Inferior parietal cortex (tissue), 1 donor: ENCODE results near the gene TEX2.
"Not testable (repeated sequence)": the region's sequence is repeated elsewhere in the genome, so short reads cannot be mapped to it uniquely, and the experiment has no call there.

ENCODE experiments used
- DNase-seq: peaks from one replicate; pipeline ENCODE4 v3.0.0-alpha.2; 2016; ENCODE audit errors: extremely low spot score

The TEX2 gene

DNA sequence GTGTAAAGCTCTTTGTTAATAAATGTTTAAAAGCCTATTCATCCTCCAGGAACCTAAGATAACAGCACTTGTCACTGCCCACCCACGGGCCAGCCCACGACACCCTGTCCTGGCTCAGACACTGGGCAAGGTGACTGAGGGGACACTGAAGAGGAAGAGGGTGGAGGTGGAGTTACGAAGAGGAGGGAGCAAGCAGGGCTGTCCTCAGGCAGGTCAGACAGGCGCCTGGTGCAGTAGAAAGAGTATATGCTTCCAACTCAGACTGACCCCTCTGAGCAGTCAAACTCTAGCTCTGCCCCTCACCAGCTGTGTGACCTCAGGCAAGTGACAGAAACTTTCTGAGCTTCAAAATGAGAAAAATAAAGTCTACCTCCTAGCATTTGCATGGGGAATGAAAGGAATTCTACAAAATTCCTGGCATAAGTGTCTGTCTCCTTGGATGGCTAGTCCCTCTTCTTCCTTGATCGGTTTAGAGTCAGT is 22.8 kb downstream of the TEX2 start:
- no peak for DNase-seq

DNA sequence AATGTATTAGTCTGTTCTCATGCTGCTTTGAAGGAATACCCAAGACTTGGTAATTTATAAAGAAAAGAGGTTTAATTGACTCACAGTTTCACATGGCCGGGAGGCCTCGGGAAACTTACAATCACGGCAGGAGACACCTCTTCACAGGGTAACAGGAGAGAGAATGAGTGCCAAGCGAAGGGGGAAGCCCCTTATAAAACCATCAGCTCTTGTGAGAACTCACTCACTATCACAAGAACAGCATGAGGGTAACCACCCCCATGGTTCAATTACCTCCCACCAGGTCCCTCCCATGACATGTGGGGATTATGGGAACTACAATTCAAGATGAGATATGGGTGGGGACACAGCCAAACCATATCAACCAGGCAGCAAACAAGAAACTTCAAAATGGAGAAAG is 24.6 kb downstream of the TEX2 start:
- not testable (repeated sequence) for DNase-seq

GRCh38 chr17:64236827-64237403 is 26.1 kb downstream of the TEX2 start:
- DNase-seq, result no peak

- no peak for DNase-seq
Measured at GRCh38 chr17:64234961-64235360, 28.1 kb downstream of the TEX2 start.

GRCh38 chr17:64232466-64233262 is 30.4 kb downstream of the TEX2 start:
- no peak for DNase-seq

GRCh38 chr17:64231567-64232141 is 31.4 kb downstream of the TEX2 start:
- DNase-seq, result no peak

DNA sequence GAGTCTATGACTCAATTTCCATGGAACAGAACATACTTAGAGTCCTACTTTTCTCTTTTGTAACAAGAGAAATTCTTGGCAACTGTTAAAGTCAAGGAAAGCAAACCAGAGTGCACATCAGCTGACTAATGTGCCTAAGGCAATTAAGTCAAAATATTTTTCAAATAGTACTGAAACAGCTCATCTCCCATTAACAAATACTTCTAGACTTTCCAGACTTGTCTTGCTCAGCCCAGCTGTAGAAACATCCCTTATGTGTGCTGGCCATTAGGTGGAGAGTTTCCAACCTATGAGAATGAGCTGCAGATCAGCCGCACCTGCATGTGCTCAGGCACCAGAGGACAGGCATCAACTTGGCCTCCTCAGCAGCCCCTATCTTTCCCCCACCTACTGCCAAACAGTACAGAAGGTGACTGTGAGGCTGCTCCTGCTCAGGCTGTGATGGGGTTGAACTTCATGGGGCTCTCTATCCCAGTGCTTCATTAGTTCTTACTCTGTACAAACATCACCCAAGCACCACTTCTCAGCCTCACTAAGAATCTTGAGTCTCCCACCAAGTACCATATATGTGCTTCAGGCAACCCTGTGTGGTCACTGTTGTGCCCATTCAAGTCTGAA is 32.2 kb downstream of the TEX2 start:
- no peak for DNase-seq

DNA sequence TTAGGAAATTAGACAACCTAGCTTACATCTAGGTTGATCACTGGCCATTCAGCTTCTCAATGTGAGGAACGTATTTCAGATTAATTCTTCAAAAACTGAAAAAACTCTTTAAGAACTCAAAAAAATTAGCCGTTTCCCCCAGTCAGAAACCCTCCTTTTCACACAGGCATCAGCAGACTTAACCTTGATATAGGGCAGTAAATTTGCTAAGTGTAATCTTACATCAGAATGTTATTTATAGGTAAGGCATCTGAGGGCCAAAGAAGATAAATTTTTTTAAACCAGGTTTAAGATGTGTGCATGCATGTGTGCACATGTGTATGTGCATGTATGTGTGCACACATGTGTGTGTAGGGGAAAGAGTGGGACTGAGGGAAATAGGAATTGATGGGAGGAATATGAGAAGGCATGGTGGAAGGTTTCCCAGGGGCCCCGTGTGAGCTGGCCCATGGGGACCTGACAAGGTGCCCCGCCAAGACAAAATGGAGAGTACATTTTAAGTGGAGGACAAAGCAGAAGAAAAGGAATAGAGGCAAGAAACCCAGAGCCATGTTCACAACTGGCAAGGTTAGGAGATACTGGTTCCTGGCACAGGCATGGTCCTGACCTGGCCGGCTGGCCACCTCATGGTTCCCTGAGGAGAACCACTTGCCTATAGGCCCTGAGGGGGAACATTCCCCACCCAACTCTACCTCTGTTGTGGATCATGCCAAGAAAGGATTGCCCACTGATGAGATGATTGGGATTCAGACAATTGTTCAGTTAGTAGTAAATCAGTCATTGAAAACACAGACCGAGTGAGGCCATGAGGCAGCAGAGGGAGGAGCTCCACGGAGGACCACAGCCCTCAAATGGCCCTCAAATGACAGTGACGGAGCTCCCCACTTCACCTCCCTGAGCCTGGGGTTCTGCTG is 33.0 kb downstream of the TEX2 start:
- no peak for DNase-seq

DNA sequence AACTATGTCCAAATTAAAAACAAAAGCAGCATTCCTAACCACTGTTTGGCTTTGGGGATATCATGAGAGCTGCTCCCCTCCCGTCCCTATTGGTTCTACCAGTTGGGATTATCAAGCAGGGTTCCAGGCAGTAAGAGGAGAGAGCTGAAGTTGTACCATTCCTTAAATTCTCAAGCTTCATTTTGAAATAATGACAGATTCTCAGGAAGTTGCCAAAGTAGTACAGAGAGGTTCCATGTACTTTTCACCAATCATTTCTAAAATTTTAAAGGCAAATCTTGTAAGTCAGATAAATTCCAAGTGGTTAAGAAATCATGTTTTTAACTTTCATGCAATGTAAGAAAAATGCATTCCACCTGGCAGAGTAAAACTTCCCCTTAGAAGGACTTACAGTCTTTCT is 36.9 kb downstream of the TEX2 start:
- DNase-seq, result no peak

DNA sequence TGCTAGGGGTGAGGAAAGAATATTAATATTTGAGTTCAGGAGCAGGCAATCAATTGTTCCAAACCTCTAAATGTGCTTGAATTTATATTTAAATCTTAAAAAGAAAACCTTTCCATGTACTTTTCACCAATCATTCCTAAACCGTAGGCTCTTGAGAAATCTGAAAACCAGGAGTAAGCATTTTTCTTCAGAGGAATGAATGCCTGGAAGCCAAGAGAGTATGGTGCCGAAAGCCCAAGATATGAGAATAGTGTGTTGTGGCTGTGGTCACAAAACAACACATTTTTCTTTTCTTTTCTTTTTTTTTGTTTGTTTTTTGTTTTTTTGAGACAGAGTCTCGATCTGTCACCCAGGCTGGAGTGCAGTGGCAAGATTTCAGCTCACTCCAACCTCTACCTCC is 37.6 kb downstream of the TEX2 start:
- DNase-seq, result no peak

- no peak for DNase-seq
Measured at GRCh38 chr17:64223931-64224629, 39.0 kb downstream of the TEX2 start.

DNA sequence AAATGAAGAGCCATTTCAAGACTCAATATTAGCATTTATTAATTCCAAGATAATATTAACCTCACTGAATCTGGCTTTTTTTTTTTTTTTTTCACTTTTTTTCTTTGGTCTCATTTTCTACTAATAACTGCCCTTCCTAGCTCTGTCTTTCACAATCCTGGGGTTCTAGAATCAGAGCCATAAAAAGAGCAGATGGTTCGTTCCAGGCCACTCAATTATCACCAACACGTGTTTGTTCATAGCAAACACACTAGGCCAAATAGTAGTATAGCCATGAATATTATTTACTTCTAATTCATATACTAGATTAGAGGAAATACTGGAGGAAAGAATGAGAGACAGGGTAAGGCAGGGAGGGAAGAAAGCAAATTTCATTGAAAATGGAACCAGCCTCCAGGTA is 39.8 kb downstream of the TEX2 start:
- no peak for DNase-seq

GRCh38 chr17:64221679-64222078 is 41.4 kb downstream of the TEX2 start:
- DNase-seq, result no peak

GRCh38 chr17:64220604-64221003 is 42.5 kb downstream of the TEX2 start:
- not testable (repeated sequence) for DNase-seq

DNA sequence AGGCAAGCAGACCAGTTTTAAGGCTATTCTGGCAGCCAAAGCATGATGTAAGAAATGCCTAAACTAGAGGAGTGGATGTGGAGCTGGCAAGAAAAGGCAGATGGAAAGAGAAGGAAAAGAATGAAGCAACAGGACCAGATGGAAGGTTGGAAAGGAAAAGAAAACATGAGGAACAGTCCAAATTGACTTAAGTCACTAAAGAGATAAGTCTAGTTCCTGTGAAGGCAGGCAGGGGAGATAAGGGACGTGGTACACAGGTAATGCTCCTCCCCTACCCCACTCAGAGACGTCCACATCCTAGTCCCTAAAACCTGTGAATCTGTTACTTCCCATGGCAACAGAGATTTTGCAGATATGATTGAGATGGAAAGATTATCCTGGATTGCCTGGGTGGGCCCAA is 43.5 kb downstream of the TEX2 start:
- no peak for DNase-seq

GRCh38 chr17:64218066-64218465 is 45.0 kb downstream of the TEX2 start:
- DNase-seq, result no peak

DNA sequence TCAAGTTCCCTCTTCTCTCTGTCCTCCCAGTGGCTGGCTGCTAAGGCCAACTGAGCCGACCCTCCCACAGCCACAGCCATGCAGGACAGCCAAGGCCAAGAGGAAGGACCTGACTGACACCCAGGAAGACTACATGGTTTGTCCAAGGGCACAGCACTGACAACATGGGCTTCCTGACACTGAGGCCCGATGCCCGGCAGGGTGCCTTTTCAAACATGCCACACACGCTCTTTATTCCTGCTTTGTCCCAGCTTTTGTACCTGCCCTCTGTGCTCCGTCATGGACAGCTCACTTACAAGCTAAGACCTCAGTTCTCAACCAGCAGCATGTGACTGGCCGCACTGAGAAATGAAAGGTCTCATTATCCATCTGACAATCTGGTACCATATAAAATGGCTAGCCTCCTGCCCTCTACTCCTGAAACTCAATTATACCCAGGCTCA is 45.8 kb downstream of the TEX2 start:
- DNase-seq, result no peak

DNA sequence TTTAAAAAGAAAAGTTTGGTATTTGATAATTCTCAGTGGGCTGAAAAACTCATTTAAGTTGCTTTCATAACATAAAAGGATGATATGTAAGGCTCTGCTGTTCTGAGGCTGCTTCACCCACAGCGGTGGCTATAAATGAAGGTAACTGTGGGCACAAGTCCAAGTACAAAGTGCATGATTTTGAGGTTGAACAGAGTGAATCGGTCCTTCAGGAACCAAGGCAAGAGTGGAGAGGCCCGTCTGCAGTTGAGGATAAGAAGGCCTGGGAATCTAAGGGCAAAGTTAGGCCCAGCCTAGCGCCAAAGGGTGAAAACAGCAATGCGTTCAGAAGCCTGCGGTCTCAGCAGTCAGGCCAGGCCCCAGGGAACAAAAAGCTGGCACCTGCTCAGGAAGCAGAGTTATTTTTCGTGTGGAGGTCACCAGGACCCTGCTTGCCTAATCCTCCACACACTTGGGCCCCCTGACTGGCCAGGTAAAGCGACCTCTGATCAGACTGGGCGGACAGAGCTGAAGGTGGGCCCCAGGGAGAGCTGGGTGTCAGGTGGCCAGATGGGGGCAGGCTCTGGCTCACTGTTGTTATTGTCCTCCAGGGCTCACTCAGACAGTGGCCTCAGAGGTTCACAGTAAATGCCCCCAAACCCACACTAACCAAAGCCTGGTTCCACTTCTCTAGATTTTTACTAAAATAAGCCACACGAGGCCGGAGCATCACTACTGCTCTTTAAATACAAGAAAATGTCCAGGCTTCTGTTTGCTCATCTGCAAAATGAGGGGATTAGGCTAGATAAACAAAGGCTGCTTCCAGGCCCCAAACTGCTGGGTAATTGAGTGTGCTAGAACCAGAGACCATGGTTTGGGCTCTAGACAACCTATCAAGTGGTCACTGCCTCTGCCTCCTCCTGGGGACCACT is 46.5 kb downstream of the TEX2 start:
- no peak for DNase-seq

DNA sequence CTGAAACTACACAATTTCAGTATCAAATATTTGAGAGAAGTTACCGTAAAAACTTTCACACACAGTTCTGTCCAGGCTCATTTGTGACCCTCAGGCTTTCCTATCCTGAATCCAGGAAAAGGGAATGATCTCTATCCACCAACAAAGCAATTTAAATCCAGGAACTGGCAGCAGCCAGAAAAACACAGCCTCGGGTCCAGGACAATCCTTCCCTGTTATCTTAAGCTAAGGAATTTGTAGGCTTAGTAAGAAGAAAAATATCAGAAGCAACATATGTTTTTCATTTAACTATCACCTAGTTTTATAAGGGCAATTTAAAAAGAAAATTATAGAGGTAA is 47.1 kb downstream of the TEX2 start:
- DNase-seq, result no peak

DNA sequence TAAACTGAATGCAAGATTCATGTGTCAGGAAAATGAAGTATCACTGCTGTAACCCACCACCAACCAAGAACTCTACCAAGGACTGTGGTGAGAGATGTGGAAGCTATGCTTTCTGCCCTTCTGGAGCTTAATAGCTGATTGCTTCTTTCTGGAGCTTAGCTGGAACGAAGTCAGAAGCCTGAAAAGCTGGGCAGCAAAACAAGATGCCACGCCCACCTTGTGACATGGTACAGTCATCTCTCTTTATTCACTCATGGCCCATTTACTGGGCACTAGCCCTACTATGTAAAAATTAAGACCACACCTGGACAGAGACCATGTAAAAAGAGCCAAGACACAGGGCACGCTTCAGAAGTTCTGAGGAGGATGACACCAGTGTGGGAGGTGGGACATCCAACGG is 48.1 kb downstream of the TEX2 start:
- DNase-seq, result no peak
